HepG2 (cell line): Measurements from ENCODE around the gene IL17D. TPM values are rescaled to one million over a fixed set of nuclear protein-coding genes. Genes with fewer than 3 reads are reported as not detected.

Source experiments
- GFI1 ChIP-seq: sonication (generic); formaldehyde crosslinking; IDR thresholded peaks from 2 replicates; pipeline ENCODE4 v1.5.0; 2020; ENCODE audit warnings: missing genetic modification reagents, mild to moderate bottlenecking, borderline replicate concordance
- JARID2 ChIP-seq: sonication (generic); formaldehyde crosslinking; IDR thresholded peaks from 2 replicates; pipeline ENCODE4 v1.8.1; 2023; ENCODE audit warnings: missing genetic modification reagents, inconsistent platforms; ENCODE audit not compliant: insufficient replicate concordance
- RBAK ChIP-seq: sonication (generic); formaldehyde crosslinking; IDR thresholded peaks from 2 replicates; pipeline ENCODE4 v1.5.1; 2020; ENCODE audit warnings: mild to moderate bottlenecking, missing genetic modification reagents
- SP5 ChIP-seq: IDR thresholded peaks from 2 replicates; pipeline ENCODE4 v1.6.1; 2016; ENCODE audit warnings: low read depth, borderline replicate concordance
- ZIK1 ChIP-seq: sonication (generic); formaldehyde crosslinking; IDR thresholded peaks from 2 replicates; pipeline ENCODE4 v1.5.0; 2020; ENCODE audit warnings: mild to moderate bottlenecking, low read depth, missing genetic modification reagents, borderline replicate concordance
- ZNF234 ChIP-seq: sonication (generic); formaldehyde crosslinking; conservative IDR thresholded peaks from 2 replicates; pipeline ENCODE4 v1.5.1; 2020; ENCODE audit warnings: mild to moderate bottlenecking, missing genetic modification reagents
- ZNF317 ChIP-seq: sonication (generic); formaldehyde crosslinking; IDR thresholded peaks from 2 replicates; pipeline ENCODE4 v1.5.0; 2020; ENCODE audit warnings: mild to moderate bottlenecking, missing genetic modification reagents
- ZNF703 ChIP-seq: sonication (generic); formaldehyde crosslinking; IDR thresholded peaks from 2 replicates; pipeline ENCODE4 v1.5.1; 2020; ENCODE audit warnings: missing genetic modification reagents, mild to moderate bottlenecking, moderate library complexity, borderline replicate concordance
- polyA plus RNA-seq, 8 experiments: library from polyadenylated mRNA; depleted of rRNA in 3 of 8; stranded (reverse) in 7 of 8; unstranded in 1 of 8; fragments of >200 nt; fragmentation: Illumina TruSeq in 4 of 8; extraction: Trizol in 4 of 8; gene quantifications; 2 replicates each; pipeline versions ENCODE4 v1.2.1 to v1.2.3, GENCODE V29; 2011 to 2016; ENCODE audit warnings: low read depth in 4 of 8, missing spikeins in 1 of 8, mixed read lengths in 1 of 8; ENCODE audit not compliant: insufficient read depth in 1 of 8
- total RNA-seq, 5 experiments: library from RNA; depleted of rRNA; stranded (reverse); fragments of >200 nt; fragmentation: Illumina TruSeq; extraction: Trizol; gene quantifications; 2 replicates each; pipeline ENCODE4 v1.2.3, GENCODE V29; 2016; ENCODE audit warnings: low read depth in 1 of 5
- TF ChIP-seq, protein P1 (sequence below): sonication (generic); formaldehyde crosslinking; conservative IDR thresholded peaks from 2 replicates; pipeline ENCODE4 v1.8.0; 2022; ENCODE audit warnings: mild to moderate bottlenecking, moderate library complexity, missing genetic modification reagents
- TF ChIP-seq, protein P2 (sequence below): sonication (generic); formaldehyde crosslinking; IDR thresholded peaks from 2 replicates; pipeline ENCODE4 v1.8.1; 2023; ENCODE audit warnings: missing genetic modification reagents, mild to moderate bottlenecking, borderline replicate concordance
- TF ChIP-seq, protein P3 (sequence below): sonication (generic); formaldehyde crosslinking; IDR thresholded peaks from 2 replicates; pipeline ENCODE4 v1.8.0; 2022; ENCODE audit warnings: mild to moderate bottlenecking, missing genetic modification reagents, moderate library complexity
- TF ChIP-seq, protein P4 (sequence below): sonication (generic); formaldehyde crosslinking; IDR thresholded peaks from 2 replicates; pipeline ENCODE4 v1.4.0; 2020; ENCODE audit warnings: missing genetic modification reagents, borderline replicate concordance
- TF ChIP-seq, protein P5 (sequence below): sonication (generic); formaldehyde crosslinking; IDR thresholded peaks from 2 replicates; pipeline ENCODE4 v1.4.0; 2020; ENCODE audit warnings: missing genetic modification reagents
- TF ChIP-seq, protein P6 (sequence below): sonication (generic); formaldehyde crosslinking; IDR thresholded peaks from 2 replicates; pipeline ENCODE4 v1.4.0; 2020; ENCODE audit warnings: missing genetic modification reagents
- TF ChIP-seq, protein P7 (sequence below), 2 experiments: sonication (generic) in 1 of 2; formaldehyde crosslinking in 1 of 2; IDR thresholded peaks; 2 replicates each; pipeline versions ENCODE4 v1.5.1 to v1.6.1; 2011 to 2020; ENCODE audit warnings: borderline replicate concordance in 1 of 2, low read depth in 1 of 2, low read length in 1 of 2, mild to moderate bottlenecking in 1 of 2, missing genetic modification reagents in 1 of 2, moderate library complexity in 1 of 2

Gene IL17D
- total and polyA plus RNA-seq, 2 of the 13 experiments (the other 11 are each of a cell fraction or from before 2014, with no cell fraction given), result 1.1 to 2.2 TPM

DNA sequence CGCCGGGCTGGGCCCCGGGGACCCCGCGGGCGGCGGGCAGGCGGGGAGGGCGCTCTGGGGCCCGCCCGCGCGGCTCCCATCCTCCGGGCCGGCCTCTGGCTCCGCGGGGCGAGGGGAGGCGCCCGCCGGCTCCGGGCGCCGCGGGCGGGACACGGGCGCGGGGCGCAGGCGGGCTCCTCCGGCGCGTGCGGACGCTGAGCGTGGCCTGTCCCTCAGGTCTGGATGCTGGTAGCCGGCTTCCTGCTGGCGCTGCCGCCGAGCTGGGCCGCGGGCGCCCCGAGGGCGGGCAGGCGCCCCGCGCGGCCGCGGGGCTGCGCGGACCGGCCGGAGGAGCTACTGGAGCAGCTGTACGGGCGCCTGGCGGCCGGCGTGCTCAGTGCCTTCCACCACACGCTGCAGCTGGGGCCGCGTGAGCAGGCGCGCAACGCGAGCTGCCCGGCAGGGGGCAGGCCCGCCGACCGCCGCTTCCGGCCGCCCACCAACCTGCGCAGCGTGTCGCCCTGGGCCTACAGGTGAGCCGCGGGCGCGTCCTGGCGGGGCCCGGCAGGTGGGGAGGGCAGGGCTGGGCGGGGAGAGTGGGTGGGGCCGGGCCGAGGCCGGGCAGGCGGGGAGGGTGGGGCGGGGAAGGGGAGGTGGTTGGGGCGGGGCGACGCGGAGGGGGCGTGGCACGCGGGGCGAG, 420 bp downstream of the IL17D start (continued):
- TF ChIP-seq, protein P1, sequence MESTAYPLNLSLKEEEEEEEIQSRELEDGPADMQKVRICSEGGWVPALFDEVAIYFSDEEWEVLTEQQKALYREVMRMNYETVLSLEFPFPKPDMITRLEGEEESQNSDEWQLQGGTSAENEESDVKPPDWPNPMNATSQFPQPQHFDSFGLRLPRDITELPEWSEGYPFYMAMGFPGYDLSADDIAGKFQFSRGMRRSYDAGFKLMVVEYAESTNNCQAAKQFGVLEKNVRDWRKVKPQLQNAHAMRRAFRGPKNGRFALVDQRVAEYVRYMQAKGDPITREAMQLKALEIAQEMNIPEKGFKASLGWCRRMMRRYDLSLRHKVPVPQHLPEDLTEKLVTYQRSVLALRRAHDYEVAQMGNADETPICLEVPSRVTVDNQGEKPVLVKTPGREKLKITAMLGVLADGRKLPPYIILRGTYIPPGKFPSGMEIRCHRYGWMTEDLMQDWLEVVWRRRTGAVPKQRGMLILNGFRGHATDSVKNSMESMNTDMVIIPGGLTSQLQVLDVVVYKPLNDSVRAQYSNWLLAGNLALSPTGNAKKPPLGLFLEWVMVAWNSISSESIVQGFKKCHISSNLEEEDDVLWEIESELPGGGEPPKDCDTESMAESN (CRISPR knock-in tag), result 0 out of 2 replicates have a peak, but pooled peaks have one; percentile 48
- TF ChIP-seq ZNF234 (CRISPR knock-in tag), result no peak
- TF ChIP-seq, protein P2, sequence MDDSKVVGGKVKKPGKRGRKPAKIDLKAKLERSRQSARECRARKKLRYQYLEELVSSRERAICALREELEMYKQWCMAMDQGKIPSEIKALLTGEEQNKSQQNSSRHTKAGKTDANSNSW (CRISPR knock-in tag), result no peak
- TF ChIP-seq ZNF703 (CRISPR knock-in tag), result no peak
- TF ChIP-seq SP5 (CRISPR knock-in tag), result no peak
- TF ChIP-seq JARID2, result no peak
- TF ChIP-seq RBAK (CRISPR knock-in tag), result no peak
- TF ChIP-seq, protein P3, sequence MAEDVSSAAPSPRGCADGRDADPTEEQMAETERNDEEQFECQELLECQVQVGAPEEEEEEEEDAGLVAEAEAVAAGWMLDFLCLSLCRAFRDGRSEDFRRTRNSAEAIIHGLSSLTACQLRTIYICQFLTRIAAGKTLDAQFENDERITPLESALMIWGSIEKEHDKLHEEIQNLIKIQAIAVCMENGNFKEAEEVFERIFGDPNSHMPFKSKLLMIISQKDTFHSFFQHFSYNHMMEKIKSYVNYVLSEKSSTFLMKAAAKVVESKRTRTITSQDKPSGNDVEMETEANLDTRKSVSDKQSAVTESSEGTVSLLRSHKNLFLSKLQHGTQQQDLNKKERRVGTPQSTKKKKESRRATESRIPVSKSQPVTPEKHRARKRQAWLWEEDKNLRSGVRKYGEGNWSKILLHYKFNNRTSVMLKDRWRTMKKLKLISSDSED (CRISPR knock-in tag), result no peak
- TF ChIP-seq ZNF317, result no peak
- TF ChIP-seq, protein P4, sequence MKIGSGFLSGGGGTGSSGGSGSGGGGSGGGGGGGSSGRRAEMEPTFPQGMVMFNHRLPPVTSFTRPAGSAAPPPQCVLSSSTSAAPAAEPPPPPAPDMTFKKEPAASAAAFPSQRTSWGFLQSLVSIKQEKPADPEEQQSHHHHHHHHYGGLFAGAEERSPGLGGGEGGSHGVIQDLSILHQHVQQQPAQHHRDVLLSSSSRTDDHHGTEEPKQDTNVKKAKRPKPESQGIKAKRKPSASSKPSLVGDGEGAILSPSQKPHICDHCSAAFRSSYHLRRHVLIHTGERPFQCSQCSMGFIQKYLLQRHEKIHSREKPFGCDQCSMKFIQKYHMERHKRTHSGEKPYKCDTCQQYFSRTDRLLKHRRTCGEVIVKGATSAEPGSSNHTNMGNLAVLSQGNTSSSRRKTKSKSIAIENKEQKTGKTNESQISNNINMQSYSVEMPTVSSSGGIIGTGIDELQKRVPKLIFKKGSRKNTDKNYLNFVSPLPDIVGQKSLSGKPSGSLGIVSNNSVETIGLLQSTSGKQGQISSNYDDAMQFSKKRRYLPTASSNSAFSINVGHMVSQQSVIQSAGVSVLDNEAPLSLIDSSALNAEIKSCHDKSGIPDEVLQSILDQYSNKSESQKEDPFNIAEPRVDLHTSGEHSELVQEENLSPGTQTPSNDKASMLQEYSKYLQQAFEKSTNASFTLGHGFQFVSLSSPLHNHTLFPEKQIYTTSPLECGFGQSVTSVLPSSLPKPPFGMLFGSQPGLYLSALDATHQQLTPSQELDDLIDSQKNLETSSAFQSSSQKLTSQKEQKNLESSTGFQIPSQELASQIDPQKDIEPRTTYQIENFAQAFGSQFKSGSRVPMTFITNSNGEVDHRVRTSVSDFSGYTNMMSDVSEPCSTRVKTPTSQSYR (CRISPR knock-in tag), result no peak
- TF ChIP-seq, protein P5, sequence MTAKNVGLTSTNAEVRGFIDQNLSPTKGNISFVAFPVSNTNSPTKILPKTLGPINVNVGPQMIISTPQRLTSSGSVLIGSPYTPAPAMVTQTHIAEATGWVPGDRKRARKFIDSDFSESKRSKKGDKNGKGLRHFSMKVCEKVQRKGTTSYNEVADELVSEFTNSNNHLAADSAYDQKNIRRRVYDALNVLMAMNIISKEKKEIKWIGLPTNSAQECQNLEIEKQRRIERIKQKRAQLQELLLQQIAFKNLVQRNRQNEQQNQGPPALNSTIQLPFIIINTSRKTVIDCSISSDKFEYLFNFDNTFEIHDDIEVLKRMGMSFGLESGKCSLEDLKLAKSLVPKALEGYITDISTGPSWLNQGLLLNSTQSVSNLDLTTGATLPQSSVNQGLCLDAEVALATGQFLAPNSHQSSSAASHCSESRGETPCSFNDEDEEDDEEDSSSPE, result peak; percentile 40
- TF ChIP-seq, protein P6, sequence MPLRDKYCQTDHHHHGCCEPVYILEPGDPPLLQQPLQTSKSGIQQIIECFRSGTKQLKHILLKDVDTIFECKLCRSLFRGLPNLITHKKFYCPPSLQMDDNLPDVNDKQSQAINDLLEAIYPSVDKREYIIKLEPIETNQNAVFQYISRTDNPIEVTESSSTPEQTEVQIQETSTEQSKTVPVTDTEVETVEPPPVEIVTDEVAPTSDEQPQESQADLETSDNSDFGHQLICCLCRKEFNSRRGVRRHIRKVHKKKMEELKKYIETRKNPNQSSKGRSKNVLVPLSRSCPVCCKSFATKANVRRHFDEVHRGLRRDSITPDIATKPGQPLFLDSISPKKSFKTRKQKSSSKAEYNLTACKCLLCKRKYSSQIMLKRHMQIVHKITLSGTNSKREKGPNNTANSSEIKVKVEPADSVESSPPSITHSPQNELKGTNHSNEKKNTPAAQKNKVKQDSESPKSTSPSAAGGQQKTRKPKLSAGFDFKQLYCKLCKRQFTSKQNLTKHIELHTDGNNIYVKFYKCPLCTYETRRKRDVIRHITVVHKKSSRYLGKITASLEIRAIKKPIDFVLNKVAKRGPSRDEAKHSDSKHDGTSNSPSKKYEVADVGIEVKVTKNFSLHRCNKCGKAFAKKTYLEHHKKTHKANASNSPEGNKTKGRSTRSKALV, result no peak
- TF ChIP-seq ZIK1 (CRISPR knock-in tag), result 0 out of 2 replicates have a peak, but pooled peaks have one; percentile 35
- TF ChIP-seq GFI1 (CRISPR knock-in tag), result no peak
- TF ChIP-seq, protein P7, sequence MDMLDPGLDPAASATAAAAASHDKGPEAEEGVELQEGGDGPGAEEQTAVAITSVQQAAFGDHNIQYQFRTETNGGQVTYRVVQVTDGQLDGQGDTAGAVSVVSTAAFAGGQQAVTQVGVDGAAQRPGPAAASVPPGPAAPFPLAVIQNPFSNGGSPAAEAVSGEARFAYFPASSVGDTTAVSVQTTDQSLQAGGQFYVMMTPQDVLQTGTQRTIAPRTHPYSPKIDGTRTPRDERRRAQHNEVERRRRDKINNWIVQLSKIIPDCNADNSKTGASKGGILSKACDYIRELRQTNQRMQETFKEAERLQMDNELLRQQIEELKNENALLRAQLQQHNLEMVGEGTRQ (IDR thresholded peaks at IDR 0.05; ENCODE audit: low read depth, low read length), result no peak
- TF ChIP-seq, protein P7 (CRISPR knock-in tag; IDR thresholded peaks at IDR 0.05; ENCODE audit: borderline replicate concordance), result no peak
